CD14-positive monocyte (primary cell): ENCODE results near the gene ZBTB7C. TPM values are rescaled to one million over a fixed set of nuclear protein-coding genes. Genes with fewer than 3 reads are reported as not detected.

ENCODE experiments used
- DNase-seq, 3 donors: peaks; one replicate each; pipeline ENCODE4 v3.0.0-alpha.2; 2011 to 2022
- H2AFZ ChIP-seq: 2 replicates; pipeline ENCODE4 v1.6.0; 2012; ENCODE audit warnings: mild to moderate bottlenecking, low read depth, low read length, inconsistent platforms; ENCODE audit not compliant: insufficient read depth, poor library complexity, severe bottlenecking
- H3K27ac ChIP-seq, 2 donors: 1 replicate in 1 of 2; 2 replicates in 1 of 2; pipeline ENCODE4 v1.5.1; 2012 to 2013; ENCODE audit warnings: low read length in 2 of 2, control low read depth in 1 of 2, inconsistent platforms in 1 of 2, low read depth in 1 of 2, mild to moderate bottlenecking in 1 of 2
- H3K27me3 ChIP-seq, 2 donors: one replicate each; pipeline versions ENCODE4 v1.6.0 to v1.6.1; 2011 to 2013; ENCODE audit warnings: low read length in 2 of 2; ENCODE audit not compliant: control insufficient read depth in 2 of 2, insufficient read depth in 2 of 2
- H3K36me3 ChIP-seq, 2 donors: replicated peaks in 1 of 2; 1 replicate in 1 of 2; 2 replicates in 1 of 2; pipeline versions ENCODE4 v1.5.1 to v1.6.1; 2012 to 2013; ENCODE audit warnings: low read length in 2 of 2, control low read depth in 1 of 2, inconsistent platforms in 1 of 2, mild to moderate bottlenecking in 1 of 2; ENCODE audit not compliant: insufficient read depth in 2 of 2, control insufficient read depth in 1 of 2
- H3K4me1 ChIP-seq, 2 donors: 1 replicate in 1 of 2; 2 replicates in 1 of 2; pipeline versions ENCODE4 v1.5.1 to v1.6.1; 2012 to 2013; ENCODE audit warnings: low read length in 2 of 2, control low read depth in 1 of 2, inconsistent platforms in 1 of 2, mild to moderate bottlenecking in 1 of 2, moderate library complexity in 1 of 2; ENCODE audit not compliant: insufficient read depth in 2 of 2, control insufficient read depth in 1 of 2
- H3K4me2 ChIP-seq: replicated peaks from 2 replicates; pipeline ENCODE3; 2012; ENCODE audit warnings: low read length, moderate library complexity, mild to moderate bottlenecking; ENCODE audit not compliant: poor library complexity, severe bottlenecking; ENCODE audit errors: extremely low read depth
- H3K4me3 ChIP-seq, 3 experiments: fragments of 200-600 bp in 1 of 3; sonication (generic) in 1 of 3; replicated peaks in 1 of 3; 1 replicate in 2 of 3; 2 replicates in 1 of 3; pipeline ENCODE4 v1.5.1; 2011 to 2013; ENCODE audit warnings: low read length in 3 of 3, mild to moderate bottlenecking in 3 of 3, control low read depth in 2 of 3, low read depth in 2 of 3, inconsistent platforms in 1 of 3, moderate library complexity in 1 of 3
- H3K79me2 ChIP-seq: 2 replicates; pipeline ENCODE4 v1.6.0; 2012; ENCODE audit warnings: mild to moderate bottlenecking, control low read depth, inconsistent platforms, low read length, moderate library complexity; ENCODE audit not compliant: insufficient read depth
- H3K9ac ChIP-seq: 2 replicates; pipeline ENCODE4 v1.6.0; 2017; ENCODE audit warnings: low read length, mild to moderate bottlenecking; ENCODE audit not compliant: insufficient read depth, poor library complexity, severe bottlenecking
- H3K9me3 ChIP-seq, 2 donors: replicated peaks in 1 of 2; 1 replicate in 1 of 2; 2 replicates in 1 of 2; pipeline versions ENCODE4 v1.5.1 to v1.6.1; 2012 to 2013; ENCODE audit warnings: low read length in 2 of 2, control low read depth in 1 of 2; ENCODE audit not compliant: control insufficient read depth in 1 of 2, insufficient read depth in 1 of 2
- H4K20me1 ChIP-seq: 2 replicates; pipeline ENCODE4 v1.6.0; 2012; ENCODE audit warnings: mild to moderate bottlenecking, low read length, control low read depth, moderate library complexity; ENCODE audit not compliant: insufficient read depth
- H3K27ac Mint-ChIP-seq, 7 donors: one replicate each; pipeline ENCODE4 v1.8.0; 2020; ENCODE audit warnings: mild to moderate bottlenecking in 7 of 7, mixed read lengths in 7 of 7, moderate library complexity in 6 of 7, inconsistent platforms in 2 of 7
- H3K27me3 Mint-ChIP-seq, 3 donors: one replicate each; pipeline ENCODE4 v1.8.0; 2021 to 2022; ENCODE audit warnings: low read depth in 3 of 3, mild to moderate bottlenecking in 3 of 3, mixed read lengths in 3 of 3, moderate library complexity in 3 of 3, inconsistent platforms in 1 of 3
- H3K36me3 Mint-ChIP-seq, 2 donors: one replicate each; pipeline ENCODE4 v1.8.0; 2020; ENCODE audit warnings: mixed read lengths in 2 of 2, inconsistent platforms in 1 of 2, mild to moderate bottlenecking in 1 of 2
- H3K4me1 Mint-ChIP-seq: one replicate; pipeline ENCODE4 v1.8.0; 2020; ENCODE audit warnings: mild to moderate bottlenecking, mixed read lengths
- H3K4me3 Mint-ChIP-seq, 2 donors: one replicate each; pipeline ENCODE4 v1.8.0; 2020; ENCODE audit warnings: mild to moderate bottlenecking in 2 of 2, mixed read lengths in 2 of 2, moderate library complexity in 1 of 2
- H3K9me3 Mint-ChIP-seq, 7 donors: one replicate each; pipeline ENCODE4 v1.8.0; 2020 to 2022; ENCODE audit warnings: mixed read lengths in 7 of 7, mild to moderate bottlenecking in 6 of 7, moderate library complexity in 6 of 7, inconsistent platforms in 2 of 7
- WGBS: methylation state at CpG from one replicate; pipeline ENCODE4 v1.1.5; 2013; ENCODE audit warnings: missing lambda C conversion rate; ENCODE audit not compliant: insufficient coverage; 5-methylcytosine and 5-hydroxymethylcytosine counted together
- intact Hi-C, 2 donors: fragments of 100-400 bp; cut with micrococcal nuclease; formaldehyde crosslinking; loops; one replicate each; pipeline versions ENCODE4 v1.15.0 to v1.15.1; 2023
- polyA plus RNA-seq, 3 donors: library from polyadenylated mRNA; depleted of rRNA in 1 of 3; unstranded in 2 of 3; stranded (reverse) in 1 of 3; fragments of 300-500 nt in 2 of 3; fragments of >200 nt in 1 of 3; fragmentation: Illumina TruSeq in 2 of 3; gene quantifications; 1 replicate in 2 of 3; 2 replicates in 1 of 3; pipeline ENCODE4 v1.2.3, GENCODE V29; 2012 to 2021
- TF ChIP-seq, protein P1 (sequence below): fragments of 200-600 bp; IDR thresholded peaks from one replicate; pipeline ENCODE4 v1.8.0; 2022; ENCODE audit warnings: antibody characterized with exemption, mild to moderate bottlenecking

ZBTB7C gene
- polyA plus RNA-seq, 3 donors: 0.03 to 0.09 TPM; not detected in 1

GRCh38 chr18:48076461-48076860, 332.7 kb downstream of the ZBTB7C start:
- intact Hi-C loops: no loop called here
- Mint-ChIP-seq H3K4me1 (peaks cover 3% of the 10 kb centered on the region), H3K36me3 (no peaks in the 10 kb centered on the region), H3K9me3 (peaks cover 0 to 3% (median 0%) of the 10 kb centered on the region in 7 donors), H3K27me3 (peaks cover 8 to 21% (median 13%) of the 10 kb centered on the region in 3 donors), H3K4me3 (no peak overlapping the region), H3K27ac (no peak overlapping the region)
- H2AFZ ChIP-seq: no peak overlapping the region
- H3K27ac ChIP-seq: no peak overlapping the region
- TF ChIP-seq, protein P1, sequence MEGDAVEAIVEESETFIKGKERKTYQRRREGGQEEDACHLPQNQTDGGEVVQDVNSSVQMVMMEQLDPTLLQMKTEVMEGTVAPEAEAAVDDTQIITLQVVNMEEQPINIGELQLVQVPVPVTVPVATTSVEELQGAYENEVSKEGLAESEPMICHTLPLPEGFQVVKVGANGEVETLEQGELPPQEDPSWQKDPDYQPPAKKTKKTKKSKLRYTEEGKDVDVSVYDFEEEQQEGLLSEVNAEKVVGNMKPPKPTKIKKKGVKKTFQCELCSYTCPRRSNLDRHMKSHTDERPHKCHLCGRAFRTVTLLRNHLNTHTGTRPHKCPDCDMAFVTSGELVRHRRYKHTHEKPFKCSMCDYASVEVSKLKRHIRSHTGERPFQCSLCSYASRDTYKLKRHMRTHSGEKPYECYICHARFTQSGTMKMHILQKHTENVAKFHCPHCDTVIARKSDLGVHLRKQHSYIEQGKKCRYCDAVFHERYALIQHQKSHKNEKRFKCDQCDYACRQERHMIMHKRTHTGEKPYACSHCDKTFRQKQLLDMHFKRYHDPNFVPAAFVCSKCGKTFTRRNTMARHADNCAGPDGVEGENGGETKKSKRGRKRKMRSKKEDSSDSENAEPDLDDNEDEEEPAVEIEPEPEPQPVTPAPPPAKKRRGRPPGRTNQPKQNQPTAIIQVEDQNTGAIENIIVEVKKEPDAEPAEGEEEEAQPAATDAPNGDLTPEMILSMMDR: no peak
- H3K79me2 ChIP-seq: no peaks in the 10 kb centered on the region
- H3K9me3 ChIP-seq: no peaks in the 10 kb centered on the region
- H3K36me3 ChIP-seq: no peaks in the 10 kb centered on the region
- no peaks in the 10 kb centered on the region for H4K20me1 ChIP-seq
- H3K4me2 ChIP-seq: no peak overlapping the region
- no peak overlapping the region for H3K9ac ChIP-seq
- no peak for DNase-seq
- H3K4me1 ChIP-seq: no peaks in the 10 kb centered on the region
- no peak overlapping the region for H3K4me3 ChIP-seq
- peaks cover 0 to 3% of the 10 kb centered on the region in 2 donors for H3K27me3 ChIP-seq
- 61% methylated on average over 2 of the region's 2 CpGs for WGBS

- H3K4me2 ChIP-seq: no peak overlapping the region
- intact Hi-C loops: no loop called here
- DNase-seq: no peak
- no peak overlapping the region for H3K4me3 ChIP-seq
- peaks cover 3% of the 10 kb centered on the region for H3K4me1 Mint-ChIP-seq
- H3K9me3 ChIP-seq: no peaks in the 10 kb centered on the region
- peaks cover 0 to 3% of the 10 kb centered on the region in 2 donors for H3K27me3 ChIP-seq
- H2AFZ ChIP-seq: no peak overlapping the region
- H3K79me2 ChIP-seq: no peaks in the 10 kb centered on the region
- TF ChIP-seq, protein P1: no peak
- no peaks in the 10 kb centered on the region for H3K36me3 Mint-ChIP-seq
- no peak overlapping the region for H3K27ac ChIP-seq
- H3K4me1 ChIP-seq: no peaks in the 10 kb centered on the region
- H3K27me3 Mint-ChIP-seq: peaks cover 6 to 19% (median 13%) of the 10 kb centered on the region in 3 donors
- H4K20me1 ChIP-seq: no peaks in the 10 kb centered on the region
- H3K36me3 ChIP-seq: no peaks in the 10 kb centered on the region
- no peak overlapping the region for H3K9ac ChIP-seq
- no peak overlapping the region for H3K27ac Mint-ChIP-seq
- peaks cover 0 to 3% (median 0%) of the 10 kb centered on the region in 7 donors for H3K9me3 Mint-ChIP-seq
- H3K4me3 Mint-ChIP-seq: no peak overlapping the region
- 81% methylated on average over 8 of the region's 10 CpGs for WGBS
Observed at GRCh38 chr18:48075707-48076093, 333.5 kb downstream of the ZBTB7C start.
